GM23248 (cell line): ENCODE measurements around the gene STIP1. TPM values are rescaled to one million over a fixed set of nuclear protein-coding genes. Genes with fewer than 3 reads are reported as not detected.

ENCODE experiments used
- DNase-seq: peaks from one replicate; pipeline ENCODE4 v3.0.0-alpha.2; 2015
- H2AFZ ChIP-seq: fragments of 200-600 bp; sonication (generic); 2 replicates; pipeline ENCODE4 v1.6.1; 2016; ENCODE audit warnings: antibody characterized with exemption
- H3F3A ChIP-seq: fragments of 200-600 bp; sonication (generic); 2 replicates; pipeline ENCODE4 v1.6.1; 2016; ENCODE audit warnings: mild to moderate bottlenecking, antibody characterized with exemption, mixed run types; ENCODE audit not compliant: insufficient read depth
- H3K27ac ChIP-seq: fragments of 200-600 bp; sonication (generic); 2 replicates; pipeline ENCODE4 v1.5.1; 2016; ENCODE audit warnings: mild to moderate bottlenecking
- H3K27me3 ChIP-seq: fragments of 200-600 bp; sonication (generic); replicated peaks from 2 replicates; pipeline ENCODE4 v1.6.1; 2016; ENCODE audit warnings: mild to moderate bottlenecking; ENCODE audit not compliant: insufficient read depth
- H3K36me3 ChIP-seq: fragments of 200-600 bp; sonication (generic); 2 replicates; pipeline ENCODE4 v1.6.1; 2016; ENCODE audit warnings: low read depth, mild to moderate bottlenecking
- H3K4me1 ChIP-seq: fragments of 200-600 bp; sonication (generic); 2 replicates; pipeline ENCODE4 v1.6.1; 2016; ENCODE audit warnings: mild to moderate bottlenecking; ENCODE audit not compliant: insufficient read depth
- H3K4me2 ChIP-seq: fragments of 200-600 bp; sonication (generic); one replicate; pipeline ENCODE4 v1.6.1; 2016; ENCODE audit warnings: mild to moderate bottlenecking; ENCODE audit not compliant: unreplicated experiment
- H3K4me3 ChIP-seq: fragments of 200-600 bp; sonication (generic); 2 replicates; pipeline ENCODE4 v1.5.1; 2016; ENCODE audit warnings: mild to moderate bottlenecking
- H3K79me2 ChIP-seq: fragments of 200-600 bp; sonication (generic); 2 replicates; pipeline ENCODE4 v1.6.1; 2016; ENCODE audit warnings: mild to moderate bottlenecking; ENCODE audit not compliant: insufficient read depth
- H3K9ac ChIP-seq: fragments of 200-600 bp; sonication (generic); 2 replicates; pipeline ENCODE4 v1.6.1; 2016; ENCODE audit warnings: mild to moderate bottlenecking
- H3K9me2 ChIP-seq: fragments of 200-600 bp; sonication (generic); 2 replicates; pipeline ENCODE4 v1.6.1; 2016; ENCODE audit warnings: mixed run types, mild to moderate bottlenecking, moderate library complexity; ENCODE audit not compliant: insufficient read depth
- H3K9me3 ChIP-seq: fragments of 200-600 bp; sonication (generic); one replicate; pipeline ENCODE4 v1.6.1; 2017; ENCODE audit warnings: low read depth
- H4K20me1 ChIP-seq: fragments of 200-600 bp; sonication (generic); 2 replicates; pipeline ENCODE4 v1.6.0; 2016; ENCODE audit not compliant: insufficient read depth
- EZH2 ChIP-seq: fragments of 200-600 bp; sonication (generic); IDR thresholded peaks from 2 replicates; pipeline ENCODE4 v1.6.1; 2018; ENCODE audit warnings: antibody characterized with exemption, mild to moderate bottlenecking; ENCODE audit not compliant: insufficient read depth, poor library complexity, severe bottlenecking
- EZH2phosphoT487 ChIP-seq: fragments of 200-600 bp; sonication (generic); IDR thresholded peaks from 2 replicates; pipeline ENCODE4 v1.6.1; 2018; ENCODE audit warnings: antibody characterized with exemption, moderate library complexity, mild to moderate bottlenecking, low read depth; ENCODE audit not compliant: insufficient read depth
- WGBS, 2 experiments: methylation state at CpG; one replicate each; pipeline ENCODE4 v1.1.6; 2015 to 2017; ENCODE audit warnings: low lambda C conversion rate in 2 of 2, low coverage in 1 of 2; ENCODE audit errors: missing lambda C conversion rate in 2 of 2; 5-methylcytosine and 5-hydroxymethylcytosine counted together
- in situ Hi-C: fragments of 300-500 bp; cut with MboI; formaldehyde crosslinking; loops from 2 replicates; pipeline ENCODE4 v1.15.0; 2020
- polyA plus RNA-seq: library from polyadenylated mRNA; unstranded; fragments of >200 nt; fragmentation: Nextera tagmentation; extraction: Ambion mirVana; gene quantifications from 2 replicates; pipeline ENCODE4 v1.2.1, GENCODE V29; 2016
- total RNA-seq: library from RNA; depleted of rRNA; stranded (reverse); fragments of >200 nt; shearing (Covaris generic); gene quantifications from 2 replicates; pipeline ENCODE4 v1.2.3, GENCODE V29; 2014

STIP1 gene
- total and polyA plus RNA-seq, 2 experiments from 2014 or later: 115 to 128 TPM

DNA sequence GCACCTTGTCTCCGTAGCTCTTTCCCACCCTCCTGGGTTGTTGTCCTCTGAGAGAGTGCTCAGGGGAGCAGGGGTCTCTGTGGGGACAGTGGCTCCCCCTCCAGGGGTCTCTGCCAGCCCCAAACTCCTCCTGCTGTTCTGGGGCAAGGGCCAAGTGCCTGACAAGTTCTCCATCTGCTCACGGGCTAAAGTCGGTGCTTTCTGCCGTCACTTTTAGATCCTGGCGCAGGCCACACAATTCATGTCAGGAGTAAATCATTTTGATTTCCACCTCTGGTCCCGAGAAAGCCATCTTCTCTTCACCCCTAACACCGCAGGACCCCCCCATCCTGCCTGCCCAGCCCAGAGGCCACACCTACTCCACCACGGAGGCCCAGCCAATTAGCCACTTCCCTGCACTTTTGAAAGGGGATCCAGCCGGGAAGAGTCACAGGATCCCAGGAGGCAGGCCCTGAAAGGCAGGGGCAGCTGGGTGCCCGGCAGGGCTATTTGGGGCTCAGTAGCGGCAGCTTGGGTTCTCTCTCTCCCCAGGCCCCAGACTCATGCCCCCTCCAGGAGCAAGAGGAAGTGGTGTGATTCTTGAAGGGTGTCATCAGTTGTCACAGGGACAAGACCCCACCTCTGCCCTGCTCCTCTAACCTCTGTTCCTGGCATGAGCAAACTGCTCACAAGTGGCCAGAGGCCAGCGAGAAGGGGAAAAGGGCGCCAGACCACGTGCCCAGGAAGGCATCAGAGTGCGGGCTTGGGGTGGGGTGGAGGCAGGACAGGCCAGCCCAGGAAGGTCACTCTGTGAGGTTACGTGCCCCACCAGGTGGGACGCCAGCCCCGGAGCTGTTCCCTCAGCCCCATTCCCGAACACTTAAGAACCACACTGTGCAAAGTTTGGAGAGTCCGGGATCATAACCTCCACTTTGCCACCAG, 21.3 kb upstream of the STIP1 start:
- Histone ChIP-seq H3K9ac (peak overlapping the region; percentile 67; the same call in 1 of the 2 replicates), H3K27me3 (no peaks in the 10 kb centered on the region), H3K27ac (no peak overlapping the region), H3K4me1 (peaks cover 3% of the 10 kb centered on the region; the same call in 1 of the 2 replicates), H3K9me3 (no peaks in the 10 kb centered on the region), H3F3A (no peaks in the 10 kb centered on the region), H3K4me3 (peak overlapping the region; percentile 76), H4K20me1 (no peaks in the 10 kb centered on the region), H3K4me2 (peak overlapping the region; percentile 64), H2AFZ (peak overlapping the region; percentile 86), H3K36me3 (no peaks in the 10 kb centered on the region), H3K9me2 (no peaks in the 10 kb centered on the region), H3K79me2 (no peaks in the 10 kb centered on the region)
- peak; percentile 36 for DNase-seq
- WGBS, 2 experiments: 57 to 58% methylated on average over 20 of the region's 20 CpGs
- TF ChIP-seq EZH2: no peak
- TF ChIP-seq EZH2phosphoT487: no peak
- in situ Hi-C loops: no loop called here

DNA sequence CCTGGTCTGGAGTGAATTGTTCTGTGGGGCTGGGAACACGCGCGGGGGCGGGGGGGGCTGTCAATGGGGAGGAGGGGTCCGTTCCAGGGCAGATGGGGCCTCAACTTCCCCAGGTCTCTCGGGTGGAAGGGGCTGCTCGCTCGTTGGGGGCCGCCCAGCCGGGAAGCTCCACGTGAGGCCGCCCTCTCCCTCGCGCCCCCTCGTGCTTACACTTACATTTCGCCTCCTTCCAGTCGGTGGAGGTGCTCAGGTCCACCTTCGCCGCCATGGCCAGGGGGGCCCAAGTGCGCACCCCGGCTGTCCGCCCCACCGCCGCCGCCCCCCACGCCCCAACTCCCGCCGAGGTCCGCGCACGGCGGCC, 20.5 kb upstream of the STIP1 start:
- Histone ChIP-seq H3K27ac (no peak overlapping the region), H3K4me2 (peak overlapping the region; percentile 64), H3K79me2 (no peaks in the 10 kb centered on the region), H2AFZ (peak overlapping the region; percentile 86), H3K4me1 (peaks cover 3% of the 10 kb centered on the region; the same call in 1 of the 2 replicates), H3K36me3 (no peaks in the 10 kb centered on the region), H3K27me3 (no peaks in the 10 kb centered on the region), H3F3A (no peaks in the 10 kb centered on the region), H3K9me3 (no peaks in the 10 kb centered on the region), H3K4me3 (peak overlapping the region; percentile 76), H3K9ac (peak overlapping the region; percentile 67), H3K9me2 (no peaks in the 10 kb centered on the region), H4K20me1 (no peaks in the 10 kb centered on the region)
- TF ChIP-seq EZH2phosphoT487 (no peak), EZH2 (no peak)
- peak; percentile 40 for DNase-seq
- WGBS, 2 experiments: 0% methylated on average over 4 to 21 of the region's 32 CpGs
- in situ Hi-C loops: no loop called here

DNA sequence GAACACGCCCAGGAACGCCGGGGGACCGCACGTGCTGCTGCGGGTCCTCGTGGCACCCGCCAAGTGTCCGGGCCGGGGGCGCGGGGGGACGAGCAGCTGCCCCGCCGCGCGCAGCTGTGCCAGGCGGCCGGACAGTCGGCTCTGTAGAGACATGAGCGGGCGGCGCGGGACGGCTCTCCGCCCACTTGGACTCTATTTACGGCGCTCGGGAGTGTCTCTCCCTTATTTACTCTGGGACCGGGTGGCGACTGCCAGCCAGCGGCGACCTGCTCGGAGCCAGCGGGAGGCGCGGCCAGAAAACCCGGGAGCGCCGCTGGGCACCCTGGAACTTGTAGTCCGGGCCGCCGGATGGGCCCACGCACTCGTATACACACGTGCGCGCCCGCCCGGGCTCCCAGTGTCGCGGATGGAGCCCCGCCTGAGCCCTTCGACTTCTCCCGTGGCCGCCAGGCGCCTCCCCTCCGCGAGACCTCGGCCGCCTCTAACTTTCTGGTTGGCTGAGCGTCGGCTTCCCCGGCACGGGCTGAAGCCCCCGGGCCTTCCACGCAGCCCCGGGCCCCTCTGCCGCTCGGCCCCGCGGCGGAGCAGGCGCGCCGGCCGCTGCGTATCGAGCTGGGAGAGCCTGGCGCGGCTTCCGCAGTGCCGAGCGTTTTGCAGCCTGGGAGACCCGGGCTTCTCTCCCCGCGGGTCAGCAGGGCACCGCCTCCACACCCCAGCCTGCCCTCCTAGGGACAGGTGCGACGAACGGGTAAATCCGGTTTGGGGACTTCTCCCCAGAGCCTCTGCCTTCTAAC, 19.9 kb upstream of the STIP1 start, which contains the start of gene MACROD1:
MACROD1 (minus strand) TSS at position 272 of the 794 bp plus-strand sequence; CDS start at position 153, 119 bp downstream.
- no peaks in the 10 kb centered on the region for H3K27me3 ChIP-seq
- H3K9ac ChIP-seq: peak within 1 kb of the TSS; percentile 67
- peak within 1 kb of the TSS; percentile 64 for H3K4me2 ChIP-seq
- H3K4me3 ChIP-seq: peak within 1 kb of the TSS; percentile 76
- H2AFZ ChIP-seq: peak within 1 kb of the TSS; percentile 86
- TF ChIP-seq EZH2phosphoT487 (no peak), EZH2 (no peak)
- no peaks in the 10 kb centered on the region for H3K36me3 ChIP-seq
- 1 to 2% methylated on average over 53 to 57 of the region's 92 CpGs for WGBS, 2 experiments
- no peak within 1 kb of the TSS for H3K27ac ChIP-seq
- in situ Hi-C loops: no loop called here
- no peaks in the 10 kb centered on the region for H4K20me1 ChIP-seq
- no peaks in the 10 kb centered on the region for H3K9me3 ChIP-seq
- H3F3A ChIP-seq: no peaks in the 10 kb centered on the region
- no peaks in the 10 kb centered on the region for H3K9me2 ChIP-seq
- no peaks in the 10 kb centered on the region for H3K79me2 ChIP-seq
- DNase-seq: peak; percentile 95
- H3K4me1 ChIP-seq: peaks cover 3% of the 10 kb centered on the region; the same call in 1 of the 2 replicates

DNA sequence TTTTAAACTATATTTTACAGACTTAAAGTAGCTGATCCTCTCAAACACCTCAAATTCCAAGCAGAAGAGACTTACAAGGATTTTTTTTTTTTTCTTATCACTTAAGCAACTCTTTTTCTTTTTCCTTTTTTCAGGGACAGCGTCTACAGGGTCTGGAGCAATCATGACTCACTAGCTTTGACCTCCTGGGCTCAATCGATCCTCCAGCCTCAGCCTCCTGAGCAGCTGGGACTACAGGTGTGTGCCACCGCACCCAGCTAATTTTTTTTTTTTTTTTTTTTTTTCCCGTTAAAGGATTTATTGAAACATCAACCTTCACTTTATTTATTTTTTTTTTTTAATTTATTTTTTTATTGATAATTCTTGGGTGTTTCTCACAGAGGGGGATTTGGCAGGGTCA, 15.6 kb upstream of the STIP1 start:
- Histone ChIP-seq H3K9ac (no peak overlapping the region), H3K4me2 (no peak overlapping the region), H3K27ac (no peak overlapping the region), H3K79me2 (no peaks in the 10 kb centered on the region), H3K9me2 (no peaks in the 10 kb centered on the region), H3K27me3 (no peaks in the 10 kb centered on the region), H2AFZ (no peak overlapping the region), H3K4me3 (no peak overlapping the region), H4K20me1 (no peaks in the 10 kb centered on the region), H3F3A (no peaks in the 10 kb centered on the region), H3K9me3 (no peaks in the 10 kb centered on the region), H3K36me3 (no peaks in the 10 kb centered on the region), H3K4me1 (no peaks in the 10 kb centered on the region)
- in situ Hi-C loops: no loop called here
- TF ChIP-seq EZH2phosphoT487: no peak
- no peak for TF ChIP-seq EZH2
- WGBS, 2 experiments: 96 to 97% methylated on average over 3 to 4 of the region's 4 CpGs
- no peak for DNase-seq
